GM19455 (cell line): Measurements from ENCODE around the gene ZNF80.
"Not testable (repeated sequence)": the region's sequence is repeated elsewhere in the genome, so short reads cannot be mapped to it uniquely, and the experiment has no call there.

Experiments
- ATAC-seq: cut with Tn5 transposase; IDR thresholded peaks from one replicate; pipeline ENCODE4 v1.9.1; 2021; ENCODE audit not compliant: unreplicated experiment

ZNF80 gene

GRCh38 chr3:114237478-114237877, at the start of gene ZNF80:
Gene ZNF80, minus strand, starts transcription at chr3:114237578. Its CDS starts 504 bp downstream, at chr3:114237074.
- not testable (repeated sequence) for ATAC-seq

- no peak for ATAC-seq
Measured at GRCh38 chr3:114286266-114286665, 48.9 kb upstream of the ZNF80 start.

DNA sequence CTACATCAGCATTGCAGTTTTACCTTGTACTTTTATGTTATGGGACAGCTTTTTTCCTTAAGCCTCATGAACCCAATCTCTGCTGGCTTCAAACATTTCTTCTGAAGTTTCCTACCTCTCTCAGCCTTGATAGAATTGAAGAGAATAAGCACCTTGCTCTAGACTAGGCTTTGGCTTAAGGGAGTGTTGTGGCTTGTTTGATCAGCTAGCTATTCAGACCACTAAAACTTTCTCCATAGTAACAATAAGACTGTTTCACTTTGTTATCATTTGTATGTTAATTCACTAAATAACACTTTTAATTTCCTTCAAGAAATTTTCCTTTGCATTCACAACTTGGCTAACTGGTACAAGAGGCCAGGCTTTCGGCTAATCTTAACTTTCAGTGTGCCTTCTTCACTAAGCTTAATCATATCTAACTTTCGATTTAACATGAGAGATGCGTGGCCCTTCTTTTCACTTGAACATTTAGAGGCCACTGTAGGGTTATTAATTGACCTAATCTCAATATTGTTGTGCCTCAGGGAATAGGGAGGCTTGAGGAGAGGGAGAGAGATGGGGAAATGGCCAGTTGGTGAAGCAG, 48.4 kb upstream of the ZNF80 start:
- no peak for ATAC-seq

DNA sequence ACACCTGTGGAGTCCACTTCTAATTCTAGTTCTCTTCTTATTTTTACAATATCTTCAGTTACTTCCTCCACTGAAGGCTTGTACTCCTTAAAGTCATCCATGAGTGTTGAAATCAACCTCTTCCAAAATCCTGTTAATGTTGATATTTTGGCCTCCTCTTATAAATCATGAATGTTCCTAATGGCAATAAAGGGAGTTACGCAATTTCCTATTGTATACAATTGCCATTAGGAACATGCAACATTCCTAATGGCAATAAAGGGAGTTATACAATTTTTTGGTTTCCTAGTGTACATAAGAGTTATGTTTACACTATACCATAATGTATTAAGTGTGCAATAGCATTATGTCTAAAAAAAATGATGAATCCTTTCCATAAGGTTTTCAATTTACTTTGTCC, 47.3 kb upstream of the ZNF80 start:
- ATAC-seq: no peak

DNA sequence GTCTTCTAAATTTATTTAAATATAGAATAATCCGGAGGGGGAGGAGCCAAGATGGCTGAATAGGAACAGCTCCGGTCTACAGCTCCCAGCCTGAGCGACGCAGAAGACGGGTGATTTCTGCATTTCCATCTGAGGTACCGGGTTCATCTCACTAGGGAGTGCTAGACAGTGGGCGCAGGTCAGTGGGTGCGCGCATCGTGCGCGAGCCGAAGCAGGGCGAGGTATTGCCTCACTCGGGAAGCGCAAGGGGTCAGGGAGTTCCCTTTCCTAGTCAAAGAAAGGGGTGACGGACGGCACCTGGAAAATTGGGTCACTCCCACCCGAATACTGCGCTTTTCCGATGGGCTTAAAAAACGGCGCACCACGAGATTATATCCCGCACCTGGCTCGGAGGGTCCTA, 39.5 kb upstream of the ZNF80 start:
- not testable (repeated sequence) for ATAC-seq

- no peak for ATAC-seq
Measured at GRCh38 chr3:114274929-114275328, 37.6 kb upstream of the ZNF80 start.

- ATAC-seq: no peak
Measured at GRCh38 chr3:114272271-114272670, 34.9 kb upstream of the ZNF80 start.

DNA sequence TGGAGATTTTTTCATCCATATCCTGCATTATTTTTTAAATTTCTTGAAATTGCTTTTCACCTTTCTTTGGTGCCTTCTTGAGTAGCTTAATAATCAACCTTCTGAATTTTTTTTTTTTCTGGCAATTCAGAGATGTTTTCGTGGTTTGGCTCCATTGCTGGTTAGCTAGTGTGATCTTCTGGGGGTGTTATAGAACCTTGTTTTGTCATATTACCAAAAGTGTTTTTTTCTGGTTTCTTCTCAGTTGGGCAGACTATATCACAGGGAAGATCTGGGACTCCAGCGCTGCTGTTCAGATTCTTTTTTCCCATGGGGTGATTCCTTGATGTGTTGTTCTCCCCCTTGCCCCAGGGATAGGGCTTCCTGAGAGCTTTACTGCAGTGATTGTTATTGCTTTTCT, 32.6 kb upstream of the ZNF80 start:
- ATAC-seq: no peak

GRCh38 chr3:114260152-114260551, 22.8 kb upstream of the ZNF80 start:
- ATAC-seq: no peak

DNA sequence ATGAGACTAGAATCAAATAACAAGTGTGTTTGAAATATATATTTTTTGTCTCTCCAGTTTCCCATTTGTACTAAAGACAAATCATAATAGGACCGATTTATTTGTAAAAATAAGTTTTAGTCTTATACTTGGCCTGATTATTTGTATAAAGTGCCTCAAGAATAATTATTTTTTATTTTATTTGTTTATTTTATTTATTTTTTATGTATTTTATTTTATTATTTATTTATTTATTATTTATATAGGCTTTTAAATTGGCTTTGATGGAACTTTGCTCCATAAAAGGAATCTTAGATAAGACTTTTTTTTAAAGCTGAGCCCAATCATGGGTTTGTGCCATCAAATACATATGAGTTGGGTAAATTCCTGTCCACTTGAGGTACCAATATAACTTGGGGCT, 22.2 kb upstream of the ZNF80 start:
- no peak for ATAC-seq

DNA sequence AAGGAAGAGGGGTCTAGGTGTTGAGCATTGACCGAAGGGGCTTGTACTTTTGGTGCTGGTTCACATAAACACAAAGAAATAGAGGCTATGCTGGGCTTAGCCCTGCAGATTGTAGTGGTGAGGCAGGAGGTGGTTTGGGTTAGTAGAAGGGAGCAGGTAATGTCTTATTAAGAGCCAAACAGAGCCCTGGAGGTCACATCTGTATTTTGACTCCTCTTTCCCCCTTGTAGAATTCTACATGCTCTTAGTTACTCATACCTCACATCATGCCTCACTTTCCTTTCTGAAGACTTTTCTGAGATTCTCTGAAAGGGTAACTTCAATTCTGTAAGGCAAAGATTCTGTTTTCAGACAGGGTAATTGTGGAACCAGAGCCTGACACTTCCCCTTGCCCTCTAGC, 16.1 kb upstream of the ZNF80 start:
- no peak for ATAC-seq

DNA sequence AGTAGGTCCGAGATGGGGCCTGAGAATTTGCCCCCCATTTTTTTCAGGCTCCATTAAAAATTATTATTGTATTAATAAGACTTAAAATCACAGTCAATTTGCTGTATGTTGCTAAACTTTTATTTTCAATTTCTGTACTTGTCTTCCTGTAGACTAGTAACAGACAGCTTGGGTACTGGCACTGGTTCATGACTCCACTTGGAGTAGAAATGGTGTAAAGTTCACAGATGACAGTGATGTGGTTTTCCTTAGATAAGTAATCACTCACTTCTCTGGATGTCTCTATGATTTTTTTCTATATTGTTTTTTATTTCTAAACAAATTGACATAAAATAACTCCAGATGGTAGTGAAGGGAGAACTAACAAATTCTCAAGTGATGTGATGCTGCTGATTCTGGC, 15.6 kb upstream of the ZNF80 start:
- no peak for ATAC-seq

DNA sequence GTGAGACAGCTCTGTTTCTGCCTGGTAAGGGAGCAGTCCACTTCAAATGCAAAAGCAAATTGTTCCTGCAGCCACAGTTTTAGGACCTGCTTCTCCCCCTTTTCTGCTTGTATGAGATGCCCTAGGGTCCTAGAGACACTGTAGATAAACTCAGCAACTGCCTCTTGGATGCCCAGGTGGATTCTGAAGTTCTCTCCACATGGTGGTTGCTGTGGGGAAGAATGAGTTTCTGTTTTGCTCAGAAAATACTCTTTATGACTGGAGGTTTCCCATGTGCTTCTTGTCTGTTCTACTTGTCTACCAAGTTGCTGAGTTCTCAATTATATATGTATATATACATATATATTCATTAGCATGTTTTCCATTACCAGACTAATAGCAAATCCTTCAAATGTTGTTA, 5.6 kb upstream of the ZNF80 start:
- ATAC-seq: peak; percentile 97

GRCh38 chr3:114241262-114241661, 3.9 kb upstream of the ZNF80 start:
- no peak for ATAC-seq

DNA sequence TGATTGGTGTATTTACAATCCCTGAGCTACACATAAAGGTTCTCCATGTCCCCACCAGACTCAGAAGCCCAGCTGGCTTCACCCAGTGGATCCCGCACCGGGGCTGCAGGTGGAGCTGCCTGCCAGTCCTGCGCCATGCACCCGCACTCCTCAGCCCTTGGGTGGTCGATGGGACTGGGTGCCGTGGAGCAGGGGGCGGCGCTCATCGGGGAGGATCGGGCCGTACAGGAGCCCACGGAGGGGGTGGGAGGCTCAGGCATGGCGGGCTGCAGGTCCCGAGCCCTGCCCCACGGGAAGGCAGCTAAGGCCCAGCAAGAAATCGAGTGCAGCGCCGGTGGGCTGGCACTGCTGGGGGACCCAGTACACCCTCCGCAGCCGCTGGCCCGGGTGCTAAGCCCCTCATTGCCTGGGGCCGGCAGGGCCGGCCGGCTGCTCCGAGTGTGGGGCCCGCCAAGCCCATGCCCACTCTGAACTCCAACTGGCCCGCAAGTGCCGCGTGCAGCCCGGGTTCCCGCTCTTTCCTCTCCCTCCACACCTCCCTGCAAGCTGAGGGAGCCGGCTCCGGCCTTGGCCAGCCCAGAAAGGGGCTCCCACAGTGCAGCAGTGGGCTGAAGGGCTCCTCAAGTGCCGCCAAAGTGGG, 888 bp upstream of the ZNF80 start:
- ATAC-seq: not testable (repeated sequence)

GRCh38 chr3:114235431-114235830, 1.9 kb downstream of the ZNF80 start:
- no peak for ATAC-seq

- ATAC-seq: no peak
Measured at GRCh38 chr3:114234745-114235144, 2.6 kb downstream of the ZNF80 start.

DNA sequence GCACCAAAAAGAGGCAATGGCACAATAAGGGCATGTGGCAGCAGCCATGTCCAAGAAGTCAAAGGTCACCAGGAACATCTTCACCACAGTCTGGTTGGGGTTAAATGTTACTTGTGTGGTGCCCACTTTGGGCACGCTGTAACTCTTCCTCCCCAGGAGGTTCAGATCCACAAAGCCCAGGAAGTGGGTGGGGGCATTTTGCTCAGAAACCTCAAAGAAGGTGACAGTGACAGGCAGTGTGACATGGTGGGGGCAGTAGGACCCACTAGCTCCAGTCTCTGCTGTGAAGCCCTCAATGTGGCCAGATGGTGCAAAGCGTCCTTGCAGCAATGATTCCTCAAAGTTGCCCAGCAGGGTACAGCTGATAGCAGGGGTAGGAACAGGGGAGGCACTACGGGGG, 5.8 kb downstream of the ZNF80 start:
- ATAC-seq: no peak

DNA sequence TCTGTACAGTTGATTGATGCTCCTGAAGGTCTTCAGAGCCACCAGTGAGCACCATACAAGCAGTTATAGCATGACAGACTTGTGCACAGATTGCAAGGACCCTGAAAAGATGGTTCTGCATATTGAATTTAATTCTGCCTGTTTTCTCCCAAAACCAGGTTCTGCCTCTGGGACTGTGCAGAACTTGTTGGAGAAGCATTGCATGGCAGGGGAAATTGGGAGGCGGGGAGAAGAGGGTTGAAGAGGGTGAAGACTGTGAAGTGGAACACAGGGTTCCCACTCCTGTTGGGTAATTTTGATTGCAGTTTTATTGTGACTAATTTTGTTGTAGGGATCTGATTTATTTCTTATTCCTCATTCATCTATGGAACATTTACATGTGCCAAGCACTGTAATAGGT, 10.3 kb downstream of the ZNF80 start:
- no peak for ATAC-seq

- ATAC-seq: no peak
Measured at GRCh38 chr3:114226313-114226712, 11.1 kb downstream of the ZNF80 start.

- ATAC-seq: peak; percentile 72
Measured at GRCh38 chr3:114223143-114223542, 14.2 kb downstream of the ZNF80 start.

- ATAC-seq: no peak
Measured at GRCh38 chr3:114221881-114222264, 15.5 kb downstream of the ZNF80 start.
